IMR-90 (cell line): ENCODE results near the gene NPAS1. TPM values are rescaled to one million over a fixed set of nuclear protein-coding genes. Genes with fewer than 3 reads are reported as not detected.

Experiments used
- ATAC-seq: fragments of 200-7000 bp; cut with Tn5 transposase; 2 replicates; pipeline ENCODE4 v1.9.1; 2020; ENCODE audit warnings: low read depth, mild to moderate bottlenecking, moderate library complexity
- BruUV-seq: library from RNA; stranded (reverse); fragments of 400-500 nt; replicated peaks from 2 replicates; lab custom pipeline; 2021; lab: Mats Ljungman, UMichigan
- CTCF ChIA-PET: fragments of 300-600 bp; formaldehyde crosslinking; extraction: SDS; loops from one replicate; lab custom pipeline; 2021; ENCODE audit warnings: antibody characterized with exemption; lab: Yijun Ruan, JAX
- POLR2A ChIA-PET: fragments of 300-600 bp; sonication (Branson Sonifier 250); formaldehyde crosslinking; loops from one replicate; lab custom pipeline; 2022; ENCODE audit warnings: antibody characterized with exemption; ENCODE audit not compliant: unreplicated experiment; lab: Charles Lee
- DNase-seq: peaks from one replicate; pipeline ENCODE4 v3.0.0; 2013
- H2AFZ ChIP-seq: replicated peaks from 2 replicates; pipeline ENCODE3; 2013; ENCODE audit warnings: low read length, mild to moderate bottlenecking; ENCODE audit not compliant: poor library complexity
- H2AK5ac ChIP-seq: 2 replicates; pipeline ENCODE4 v1.6.1; 2013; ENCODE audit warnings: low read depth, low read length, inconsistent platforms
- H2AK9ac ChIP-seq: replicated peaks from 2 replicates; pipeline ENCODE3; 2013; ENCODE audit warnings: mild to moderate bottlenecking, low read depth, low read length, moderate library complexity; ENCODE audit not compliant: poor library complexity
- H2BK120ac ChIP-seq: 2 replicates; pipeline ENCODE4 v1.6.1; 2013; ENCODE audit warnings: low read depth, low read length, inconsistent platforms
- H2BK15ac ChIP-seq: 3 replicates; pipeline ENCODE4 v1.6.1; 2013; ENCODE audit warnings: low read depth, low read length, inconsistent platforms
- H2BK20ac ChIP-seq: 2 replicates; pipeline ENCODE4 v1.6.1; 2013; ENCODE audit warnings: low read depth, mild to moderate bottlenecking, inconsistent platforms, low read length, moderate library complexity
- H2BK5ac ChIP-seq: 2 replicates; pipeline ENCODE4 v1.6.1; 2013; ENCODE audit warnings: mild to moderate bottlenecking, low read depth, low read length, inconsistent platforms; ENCODE audit not compliant: poor library complexity, severe bottlenecking
- H3K14ac ChIP-seq: replicated peaks from 2 replicates; pipeline ENCODE4 v1.6.1; 2013; ENCODE audit warnings: low read depth, low read length, inconsistent platforms
- H3K18ac ChIP-seq: 2 replicates; pipeline ENCODE4 v1.6.1; 2013; ENCODE audit warnings: low read depth, low read length, control low read depth
- H3K23ac ChIP-seq: 2 replicates; pipeline ENCODE4 v1.6.1; 2013; ENCODE audit warnings: low read depth, low read length, inconsistent platforms
- H3K27ac ChIP-seq: 2 replicates; pipeline ENCODE4 v1.5.1; 2013; ENCODE audit warnings: mild to moderate bottlenecking, control low read depth, low read length; ENCODE audit not compliant: insufficient read depth
- H3K27me3 ChIP-seq: 2 replicates; pipeline ENCODE4 v1.6.1; 2013; ENCODE audit warnings: low read length; ENCODE audit not compliant: control insufficient read depth, insufficient read depth
- H3K36me3 ChIP-seq: 2 replicates; pipeline ENCODE4 v1.6.1; 2013; ENCODE audit warnings: low read length, mixed read lengths; ENCODE audit not compliant: control insufficient read depth, insufficient read depth
- H3K4ac ChIP-seq: 2 replicates; pipeline ENCODE4 v1.6.1; 2013; ENCODE audit warnings: low read depth, low read length, inconsistent platforms
- H3K4me1 ChIP-seq: 2 replicates; pipeline ENCODE4 v1.6.1; 2013; ENCODE audit warnings: low read length, mixed read lengths; ENCODE audit not compliant: control insufficient read depth, insufficient read depth
- H3K4me2 ChIP-seq: 2 replicates; pipeline ENCODE4 v1.6.1; 2013; ENCODE audit warnings: low read depth, mild to moderate bottlenecking, control low read depth, low read length, moderate library complexity
- H3K4me3 ChIP-seq: 2 replicates; pipeline ENCODE4 v1.5.1; 2013; ENCODE audit warnings: low read depth, mild to moderate bottlenecking, control low read depth, low read length, moderate library complexity; ENCODE audit not compliant: insufficient read depth
- H3K56ac ChIP-seq: 2 replicates; pipeline ENCODE4 v1.6.1; 2013; ENCODE audit warnings: low read length, inconsistent platforms; ENCODE audit not compliant: insufficient read depth; ENCODE audit errors: extremely low read depth
- H3K79me1 ChIP-seq, 2 experiments: 2 replicates each; pipeline ENCODE4 v1.6.1; 2013; ENCODE audit warnings: low read length in 2 of 2, inconsistent platforms in 1 of 2, low read depth in 1 of 2
- H3K9ac ChIP-seq: 2 replicates; pipeline ENCODE4 v1.6.1; 2013; ENCODE audit warnings: low read depth, low read length, control low read depth
- H3K9me1 ChIP-seq: 2 replicates; pipeline ENCODE4 v1.6.1; 2013; ENCODE audit warnings: low read length, inconsistent platforms; ENCODE audit not compliant: insufficient read depth
- H3K9me3 ChIP-seq: 2 replicates; pipeline ENCODE4 v1.6.1; 2013; ENCODE audit warnings: low read length; ENCODE audit not compliant: control insufficient read depth, insufficient read depth
- H4K20me1 ChIP-seq: 2 replicates; pipeline ENCODE4 v1.6.1; 2013; ENCODE audit warnings: low read length, inconsistent platforms; ENCODE audit not compliant: insufficient read depth
- H4K5ac ChIP-seq: 2 replicates; pipeline ENCODE4 v1.6.1; 2013; ENCODE audit warnings: mild to moderate bottlenecking, low read depth, low read length, control low read depth
- H4K8ac ChIP-seq, 2 experiments: 2 replicates each; pipeline ENCODE4 v1.6.1; 2013; ENCODE audit warnings: low read depth in 2 of 2, low read length in 2 of 2, control low read depth in 1 of 2, inconsistent platforms in 1 of 2
- H4K91ac ChIP-seq: 2 replicates; pipeline ENCODE4 v1.6.1; 2013; ENCODE audit warnings: low read depth, low read length, inconsistent platforms; ENCODE audit not compliant: insufficient read depth
- CEBPB ChIP-seq: IDR thresholded peaks from 2 replicates; pipeline ENCODE4 v1.6.1; 2012; ENCODE audit warnings: low read depth, low read length, improper control_type of control experiment
- CHD1 ChIP-seq: IDR thresholded peaks from 2 replicates; pipeline ENCODE4 v1.6.1; 2012; ENCODE audit warnings: low read depth, low read length, improper control_type of control experiment
- FOS ChIP-seq: fragments of 150-350 bp; IDR thresholded peaks from 2 replicates; pipeline ENCODE4 v1.6.1; 2016; ENCODE audit warnings: low read depth, low read length
- MAFK ChIP-seq: IDR thresholded peaks from 2 replicates; pipeline ENCODE4 v1.6.1; 2012; ENCODE audit warnings: low read depth, low read length, improper control_type of control experiment
- MAZ ChIP-seq: IDR thresholded peaks from 2 replicates; pipeline ENCODE4 v1.6.1; 2012; ENCODE audit warnings: low read depth, mild to moderate bottlenecking, low read length, improper control_type of control experiment, moderate library complexity, borderline replicate concordance
- MXI1 ChIP-seq: IDR thresholded peaks from 2 replicates; pipeline ENCODE4 v1.6.1; 2012; ENCODE audit warnings: low read depth, mild to moderate bottlenecking, low read length, moderate library complexity, borderline replicate concordance
- NFE2L2 ChIP-seq: fragments of 150-350 bp; IDR thresholded peaks from 2 replicates; pipeline ENCODE4 v1.6.1; 2016; ENCODE audit warnings: low read depth, mild to moderate bottlenecking, low read length
- POLR2A ChIP-seq: IDR thresholded peaks from 2 replicates; pipeline ENCODE4 v1.6.1; 2012; ENCODE audit warnings: mild to moderate bottlenecking, low read depth, low read length
- RAD21 ChIP-seq: IDR thresholded peaks from 2 replicates; pipeline ENCODE4 v1.6.1; 2012; ENCODE audit warnings: low read length, improper control_type of control experiment
- RFX5 ChIP-seq: IDR thresholded peaks from 2 replicates; pipeline ENCODE4 v1.8.0; 2012; ENCODE audit warnings: low read depth, mild to moderate bottlenecking, low read length, moderate library complexity
- SMC3 ChIP-seq: fragments of 150-350 bp; IDR thresholded peaks from 2 replicates; pipeline ENCODE4 v1.6.1; 2016; ENCODE audit warnings: low read depth, mild to moderate bottlenecking, antibody characterized with exemption, low read length, moderate library complexity
- WGBS, 2 experiments: methylation state at CpG; one replicate each; pipeline versions ENCODE4 v1.1.5 to v1.1.7; 2013; ENCODE audit warnings: missing lambda C conversion rate in 2 of 2; ENCODE audit not compliant: insufficient read length in 1 of 2; ENCODE audit errors: extremely low coverage in 2 of 2; 5-methylcytosine and 5-hydroxymethylcytosine counted together
- dilution Hi-C: fragments of 300-500 bp; cut with HindIII; formaldehyde crosslinking; loops from one replicate; pipeline ENCODE4 v1.14.3; 2018; ENCODE audit warnings: low sequenced_read_pairs; ENCODE audit not compliant: unreplicated experiment
- in situ Hi-C: fragments of 300-500 bp; cut with MboI; formaldehyde crosslinking; loops from 3 replicates; pipeline ENCODE4 v1.14.3; 2019; ENCODE audit warnings: low sequenced_read_pairs, inconsistent platforms, mixed read lengths
- intact Hi-C: fragments of 100-400 bp; cut with micrococcal nuclease; formaldehyde crosslinking; loops from 2 replicates; pipeline ENCODE4 v1.10.0; 2022
- polyA plus RNA-seq, 3 experiments: library from polyadenylated mRNA; depleted of rRNA; stranded (reverse); fragments of >200 nt; gene quantifications; 2 replicates each; pipeline ENCODE4 v1.2.3, GENCODE V29; 2012; ENCODE audit warnings: low replicate concordance in 1 of 3
- total RNA-seq: library from RNA; depleted of rRNA; stranded (reverse); fragments of >200 nt; gene quantifications from 2 replicates; pipeline ENCODE4 v1.2.3, GENCODE V29; 2012
- TF ChIP-seq, protein P1 (sequence below): fragments of 150-350 bp; IDR thresholded peaks from 2 replicates; pipeline ENCODE4 v1.6.1; 2016; ENCODE audit warnings: low read depth, mild to moderate bottlenecking, low read length, moderate library complexity, borderline replicate concordance
- TF ChIP-seq, protein P2 (sequence below): conservative IDR thresholded peaks from 2 replicates; pipeline ENCODE4 v1.5.1; 2012; ENCODE audit warnings: mild to moderate bottlenecking, low read depth, low read length, improper control_type of control experiment
- TF ChIP-seq, protein P3 (sequence below): fragments of 150-350 bp; IDR thresholded peaks from 2 replicates; pipeline ENCODE4 v1.6.1; 2017; ENCODE audit warnings: mild to moderate bottlenecking, antibody characterized with exemption, low read length, low read depth

Gene NPAS1
- total and polyA plus RNA-seq, 2 of the 4 experiments (the other 2 are of a cell fraction): 0.36 to 5.7 TPM

DNA sequence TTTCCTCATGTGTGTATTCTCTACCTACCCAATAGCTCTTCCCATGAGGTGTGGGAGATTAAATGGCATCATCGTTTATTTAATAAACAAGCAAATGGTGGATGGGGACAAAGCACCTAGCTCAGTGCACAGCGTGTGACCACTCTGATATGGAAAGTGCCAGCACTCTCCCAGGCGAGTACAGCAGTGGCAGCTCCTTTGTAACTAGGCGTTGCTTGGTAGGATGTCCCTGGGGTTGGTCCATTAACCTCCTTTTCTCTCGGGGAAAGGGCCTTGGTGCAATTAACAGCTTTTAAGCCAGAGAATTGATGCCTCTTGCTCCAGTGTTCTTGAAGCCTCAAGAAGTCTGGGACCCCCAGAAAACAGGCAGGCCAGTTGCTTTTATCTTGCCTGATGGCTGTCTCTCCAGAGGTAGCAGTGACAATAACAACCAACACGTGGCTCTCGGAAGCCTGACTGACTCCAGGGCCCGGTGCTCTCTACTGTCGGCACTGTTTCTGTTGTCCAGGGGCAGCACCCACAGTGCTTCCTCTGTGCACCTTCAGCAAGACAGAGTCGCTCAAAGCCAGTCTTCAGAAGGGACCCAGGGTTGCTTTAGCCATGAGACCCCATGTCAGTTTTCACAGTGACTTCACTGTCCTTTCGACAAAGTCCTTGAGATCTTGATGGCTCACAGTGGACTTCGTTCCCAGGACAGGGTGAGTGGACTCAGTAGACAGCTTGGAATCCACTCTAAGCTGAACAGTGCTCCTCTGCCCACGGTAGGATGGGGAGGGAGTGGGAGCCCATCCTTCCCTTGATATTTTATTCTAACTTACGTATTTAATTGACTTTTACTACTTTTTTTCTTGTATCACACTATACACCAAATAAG is 33.9 kb upstream of the NPAS1 start:
- peaks cover 24% of the 10 kb centered on the region; the same call in 1 of the 2 replicates for H4K20me1 ChIP-seq
- ChIA-PET CTCF (interaction anchor here (0.6 kb wide), 1 partner anchor 71 kb away, joined by 3 read pairs; no protein-coding TSS in a partner anchor), POLR2A (no interaction called here)
- ATAC-seq (no peak), DNase-seq (no peak)
- H2BK120ac ChIP-seq: no peak overlapping the region
- H4K91ac ChIP-seq: no peak overlapping the region
- no peak overlapping the region for H2AK9ac ChIP-seq
- H3K56ac ChIP-seq: no peak overlapping the region
- no peak overlapping the region for H4K8ac ChIP-seq
- H3K18ac ChIP-seq: no peak overlapping the region
- peak overlapping the region; percentile 23; the same call in 1 of the 2 replicates for H2AK5ac ChIP-seq
- no peak overlapping the region for H2AFZ ChIP-seq
- H3K4me1 ChIP-seq: peaks cover 14% of the 10 kb centered on the region
- whole genome bisulfite sequencing, 2 experiments: 93% methylated on average over 3 of the region's 14 CpGs; no CpG with 5 or more reads in 1 of the 2 experiments
- no peak overlapping the region for H3K14ac ChIP-seq
- no peak overlapping the region for H3K4me3 ChIP-seq
- BruUV-seq: no TSS peak
- peaks cover 13 to 71% of the 10 kb centered on the region in 2 experiments for H3K79me1 ChIP-seq
- H2BK5ac ChIP-seq: no peak overlapping the region
- no peak overlapping the region for H3K9ac ChIP-seq
- dilution Hi-C loops (no loop called here), in situ Hi-C loops (loop anchor here (5.0 kb wide), 1 partner anchor 228 kb away; no protein-coding TSS in a partner anchor), intact Hi-C loops (no loop called here)
- H4K5ac ChIP-seq: no peak overlapping the region
- H3K4ac ChIP-seq: no peak overlapping the region
- H3K9me3 ChIP-seq: no peaks in the 10 kb centered on the region
- no peak overlapping the region for H2BK20ac ChIP-seq
- H3K23ac ChIP-seq: no peak overlapping the region
- no peak overlapping the region for H2BK15ac ChIP-seq
- no peaks in the 10 kb centered on the region for H3K27me3 ChIP-seq
- peaks cover 10% of the 10 kb centered on the region for H3K9me1 ChIP-seq
- no peak overlapping the region for H3K4me2 ChIP-seq
- peaks cover 24% of the 10 kb centered on the region for H3K36me3 ChIP-seq
- H3K27ac ChIP-seq: no peak overlapping the region
- TF ChIP-seq CHD1 (no peak), SMC3 (no peak), MAFK (no peak), CEBPB (no peak), POLR2A (no peak), RFX5 (no peak), NFE2L2 (no peak), RAD21 (no peak), MXI1 (no peak), MAZ (no peak), FOS (no peak)
- TF ChIP-seq, protein P1, sequence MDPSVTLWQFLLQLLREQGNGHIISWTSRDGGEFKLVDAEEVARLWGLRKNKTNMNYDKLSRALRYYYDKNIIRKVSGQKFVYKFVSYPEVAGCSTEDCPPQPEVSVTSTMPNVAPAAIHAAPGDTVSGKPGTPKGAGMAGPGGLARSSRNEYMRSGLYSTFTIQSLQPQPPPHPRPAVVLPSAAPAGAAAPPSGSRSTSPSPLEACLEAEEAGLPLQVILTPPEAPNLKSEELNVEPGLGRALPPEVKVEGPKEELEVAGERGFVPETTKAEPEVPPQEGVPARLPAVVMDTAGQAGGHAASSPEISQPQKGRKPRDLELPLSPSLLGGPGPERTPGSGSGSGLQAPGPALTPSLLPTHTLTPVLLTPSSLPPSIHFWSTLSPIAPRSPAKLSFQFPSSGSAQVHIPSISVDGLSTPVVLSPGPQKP: no peak
- TF ChIP-seq, protein P2, sequence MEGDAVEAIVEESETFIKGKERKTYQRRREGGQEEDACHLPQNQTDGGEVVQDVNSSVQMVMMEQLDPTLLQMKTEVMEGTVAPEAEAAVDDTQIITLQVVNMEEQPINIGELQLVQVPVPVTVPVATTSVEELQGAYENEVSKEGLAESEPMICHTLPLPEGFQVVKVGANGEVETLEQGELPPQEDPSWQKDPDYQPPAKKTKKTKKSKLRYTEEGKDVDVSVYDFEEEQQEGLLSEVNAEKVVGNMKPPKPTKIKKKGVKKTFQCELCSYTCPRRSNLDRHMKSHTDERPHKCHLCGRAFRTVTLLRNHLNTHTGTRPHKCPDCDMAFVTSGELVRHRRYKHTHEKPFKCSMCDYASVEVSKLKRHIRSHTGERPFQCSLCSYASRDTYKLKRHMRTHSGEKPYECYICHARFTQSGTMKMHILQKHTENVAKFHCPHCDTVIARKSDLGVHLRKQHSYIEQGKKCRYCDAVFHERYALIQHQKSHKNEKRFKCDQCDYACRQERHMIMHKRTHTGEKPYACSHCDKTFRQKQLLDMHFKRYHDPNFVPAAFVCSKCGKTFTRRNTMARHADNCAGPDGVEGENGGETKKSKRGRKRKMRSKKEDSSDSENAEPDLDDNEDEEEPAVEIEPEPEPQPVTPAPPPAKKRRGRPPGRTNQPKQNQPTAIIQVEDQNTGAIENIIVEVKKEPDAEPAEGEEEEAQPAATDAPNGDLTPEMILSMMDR: no peak
- TF ChIP-seq, protein P3, sequence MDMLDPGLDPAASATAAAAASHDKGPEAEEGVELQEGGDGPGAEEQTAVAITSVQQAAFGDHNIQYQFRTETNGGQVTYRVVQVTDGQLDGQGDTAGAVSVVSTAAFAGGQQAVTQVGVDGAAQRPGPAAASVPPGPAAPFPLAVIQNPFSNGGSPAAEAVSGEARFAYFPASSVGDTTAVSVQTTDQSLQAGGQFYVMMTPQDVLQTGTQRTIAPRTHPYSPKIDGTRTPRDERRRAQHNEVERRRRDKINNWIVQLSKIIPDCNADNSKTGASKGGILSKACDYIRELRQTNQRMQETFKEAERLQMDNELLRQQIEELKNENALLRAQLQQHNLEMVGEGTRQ: no peak
